Loucy (cell line): ENCODE data around the gene DDX10.

Source experiments
- EZH2phosphoT487 ChIP-seq: fragments of 200-600 bp; IDR thresholded peaks from 2 replicates; pipeline ENCODE4 v1.6.1; 2018; ENCODE audit warnings: antibody characterized with exemption, mild to moderate bottlenecking, moderate library complexity, borderline replicate concordance
- TF ChIP-seq, protein P1 (sequence below): fragments of 200-600 bp; sonication (generic); conservative IDR thresholded peaks from 2 replicates; pipeline ENCODE4 v1.5.1; 2014; ENCODE audit warnings: mild to moderate bottlenecking, antibody characterized with exemption, low read length

DNA sequence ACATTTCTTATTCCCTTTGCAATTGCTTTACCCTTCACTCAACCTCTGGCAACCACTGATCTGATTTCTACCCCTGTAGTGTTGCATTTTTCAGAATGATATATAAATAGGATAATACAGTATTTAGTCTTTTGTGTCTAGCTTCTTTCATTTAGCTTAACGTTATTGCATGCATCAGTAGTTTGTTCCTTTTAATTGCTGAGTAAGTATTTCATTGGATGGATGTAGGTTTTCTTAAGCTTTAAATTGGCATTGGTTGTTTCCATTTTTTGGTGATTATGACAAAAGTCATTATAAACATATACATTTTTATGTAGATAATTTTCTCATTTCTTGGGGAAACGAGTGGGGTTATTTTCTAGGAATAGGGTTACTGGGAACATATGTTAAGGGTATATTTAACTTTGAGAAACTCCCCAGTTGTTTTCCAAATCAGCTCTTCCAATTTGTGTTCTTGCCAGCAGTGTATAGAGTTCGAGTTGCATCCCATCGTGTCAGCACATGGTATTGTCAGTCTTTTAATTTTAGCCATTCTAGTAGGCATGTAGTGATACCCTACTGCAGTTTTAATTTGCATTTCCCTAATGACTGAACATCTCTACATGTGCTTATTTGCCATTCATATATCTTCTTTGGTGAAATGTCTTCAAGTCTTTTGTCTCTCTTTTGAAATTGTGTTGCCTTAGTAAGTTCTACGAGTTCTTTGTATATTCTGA is 60.3 kb downstream of the DDX10 start:
- TF ChIP-seq, protein P1, sequence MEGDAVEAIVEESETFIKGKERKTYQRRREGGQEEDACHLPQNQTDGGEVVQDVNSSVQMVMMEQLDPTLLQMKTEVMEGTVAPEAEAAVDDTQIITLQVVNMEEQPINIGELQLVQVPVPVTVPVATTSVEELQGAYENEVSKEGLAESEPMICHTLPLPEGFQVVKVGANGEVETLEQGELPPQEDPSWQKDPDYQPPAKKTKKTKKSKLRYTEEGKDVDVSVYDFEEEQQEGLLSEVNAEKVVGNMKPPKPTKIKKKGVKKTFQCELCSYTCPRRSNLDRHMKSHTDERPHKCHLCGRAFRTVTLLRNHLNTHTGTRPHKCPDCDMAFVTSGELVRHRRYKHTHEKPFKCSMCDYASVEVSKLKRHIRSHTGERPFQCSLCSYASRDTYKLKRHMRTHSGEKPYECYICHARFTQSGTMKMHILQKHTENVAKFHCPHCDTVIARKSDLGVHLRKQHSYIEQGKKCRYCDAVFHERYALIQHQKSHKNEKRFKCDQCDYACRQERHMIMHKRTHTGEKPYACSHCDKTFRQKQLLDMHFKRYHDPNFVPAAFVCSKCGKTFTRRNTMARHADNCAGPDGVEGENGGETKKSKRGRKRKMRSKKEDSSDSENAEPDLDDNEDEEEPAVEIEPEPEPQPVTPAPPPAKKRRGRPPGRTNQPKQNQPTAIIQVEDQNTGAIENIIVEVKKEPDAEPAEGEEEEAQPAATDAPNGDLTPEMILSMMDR = no peak
- no peak for TF ChIP-seq EZH2phosphoT487
